HepG2 (cell line): ENCODE data around the gene LEFTY2.

Source experiments
- ATF7 ChIP-seq, 2 experiments: fragments of 450-650 bp in 1 of 2; sonication (generic) in 1 of 2; formaldehyde crosslinking in 1 of 2; IDR thresholded peaks; 2 replicates each; pipeline versions ENCODE4 v1.4.0 to v1.6.1; 2016 to 2020; ENCODE audit warnings: antibody characterized with exemption in 1 of 2, mild to moderate bottlenecking in 1 of 2, missing genetic modification reagents in 1 of 2
- TSC22D2 ChIP-seq: sonication (generic); formaldehyde crosslinking; IDR thresholded peaks from 2 replicates; pipeline ENCODE4 v1.5.1; 2020; ENCODE audit warnings: missing genetic modification reagents, mild to moderate bottlenecking, borderline replicate concordance
- TF ChIP-seq, protein P1 (sequence below): sonication (generic); formaldehyde crosslinking; IDR thresholded peaks from 2 replicates; pipeline ENCODE4 v1.4.0; 2020; ENCODE audit warnings: missing genetic modification reagents

DNA sequence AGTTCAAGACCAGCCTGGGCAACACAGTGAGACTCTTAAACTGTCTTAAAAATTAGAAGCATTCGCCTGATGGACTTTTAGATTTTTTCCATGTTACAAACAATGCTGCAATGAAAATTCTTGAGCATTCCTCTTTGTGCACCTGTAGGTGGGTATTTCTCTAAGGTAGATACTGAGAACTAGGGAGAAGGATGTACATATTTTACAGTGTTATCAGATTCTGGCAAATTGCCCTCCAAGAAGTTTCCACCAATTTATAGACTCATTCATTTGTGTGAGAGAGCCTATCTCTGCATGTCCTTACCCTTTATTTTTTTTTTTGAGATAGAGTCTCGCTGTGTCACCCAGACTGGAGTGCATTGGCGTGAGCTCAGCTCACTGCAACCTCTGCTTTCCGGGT, 12.3 kb upstream of the LEFTY2 start:
- TF ChIP-seq, protein P1, sequence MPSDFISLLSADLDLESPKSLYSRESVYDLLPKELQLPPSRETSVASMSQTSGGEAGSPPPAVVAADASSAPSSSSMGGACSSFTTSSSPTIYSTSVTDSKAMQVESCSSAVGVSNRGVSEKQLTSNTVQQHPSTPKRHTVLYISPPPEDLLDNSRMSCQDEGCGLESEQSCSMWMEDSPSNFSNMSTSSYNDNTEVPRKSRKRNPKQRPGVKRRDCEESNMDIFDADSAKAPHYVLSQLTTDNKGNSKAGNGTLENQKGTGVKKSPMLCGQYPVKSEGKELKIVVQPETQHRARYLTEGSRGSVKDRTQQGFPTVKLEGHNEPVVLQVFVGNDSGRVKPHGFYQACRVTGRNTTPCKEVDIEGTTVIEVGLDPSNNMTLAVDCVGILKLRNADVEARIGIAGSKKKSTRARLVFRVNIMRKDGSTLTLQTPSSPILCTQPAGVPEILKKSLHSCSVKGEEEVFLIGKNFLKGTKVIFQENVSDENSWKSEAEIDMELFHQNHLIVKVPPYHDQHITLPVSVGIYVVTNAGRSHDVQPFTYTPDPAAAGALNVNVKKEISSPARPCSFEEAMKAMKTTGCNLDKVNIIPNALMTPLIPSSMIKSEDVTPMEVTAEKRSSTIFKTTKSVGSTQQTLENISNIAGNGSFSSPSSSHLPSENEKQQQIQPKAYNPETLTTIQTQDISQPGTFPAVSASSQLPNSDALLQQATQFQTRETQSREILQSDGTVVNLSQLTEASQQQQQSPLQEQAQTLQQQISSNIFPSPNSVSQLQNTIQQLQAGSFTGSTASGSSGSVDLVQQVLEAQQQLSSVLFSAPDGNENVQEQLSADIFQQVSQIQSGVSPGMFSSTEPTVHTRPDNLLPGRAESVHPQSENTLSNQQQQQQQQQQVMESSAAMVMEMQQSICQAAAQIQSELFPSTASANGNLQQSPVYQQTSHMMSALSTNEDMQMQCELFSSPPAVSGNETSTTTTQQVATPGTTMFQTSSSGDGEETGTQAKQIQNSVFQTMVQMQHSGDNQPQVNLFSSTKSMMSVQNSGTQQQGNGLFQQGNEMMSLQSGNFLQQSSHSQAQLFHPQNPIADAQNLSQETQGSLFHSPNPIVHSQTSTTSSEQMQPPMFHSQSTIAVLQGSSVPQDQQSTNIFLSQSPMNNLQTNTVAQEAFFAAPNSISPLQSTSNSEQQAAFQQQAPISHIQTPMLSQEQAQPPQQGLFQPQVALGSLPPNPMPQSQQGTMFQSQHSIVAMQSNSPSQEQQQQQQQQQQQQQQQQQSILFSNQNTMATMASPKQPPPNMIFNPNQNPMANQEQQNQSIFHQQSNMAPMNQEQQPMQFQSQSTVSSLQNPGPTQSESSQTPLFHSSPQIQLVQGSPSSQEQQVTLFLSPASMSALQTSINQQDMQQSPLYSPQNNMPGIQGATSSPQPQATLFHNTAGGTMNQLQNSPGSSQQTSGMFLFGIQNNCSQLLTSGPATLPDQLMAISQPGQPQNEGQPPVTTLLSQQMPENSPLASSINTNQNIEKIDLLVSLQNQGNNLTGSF (CRISPR knock-in tag) = no peak
- TF ChIP-seq TSC22D2 (CRISPR knock-in tag) = no peak
- TF ChIP-seq ATF7 (IDR thresholded peaks at IDR 0.05) = no peak
- TF ChIP-seq ATF7 (CRISPR knock-in tag; IDR thresholded peaks at IDR 0.05) = no peak
